Left forelimb (tissue), 1 donor: ENCODE data around the gene PADI4.
"Not testable (repeated sequence)": the region's sequence is repeated elsewhere in the genome, so short reads cannot be mapped to it uniquely, and the experiment has no call there.

Source experiments
- DNase-seq: peaks from one replicate; pipeline ENCODE4 v3.0.0-alpha.2; 2018; ENCODE audit warnings: low spot score

The PADI4 gene

GRCh38 chr1:17392199-17392740 is 84.3 kb downstream of the PADI4 start:
- DNase-seq = no peak

GRCh38 chr1:17393230-17393629 is 85.2 kb downstream of the PADI4 start:
- DNase-seq = no peak

GRCh38 chr1:17397910-17398695 is 90.1 kb downstream of the PADI4 start:
- no peak for DNase-seq

- no peak for DNase-seq
These were observed 92.8 kb downstream of the PADI4 start for GRCh38 chr1:17400725-17401341.

GRCh38 chr1:17401841-17402240 is 93.8 kb downstream of the PADI4 start:
- DNase-seq = no peak

- DNase-seq = no peak
These were observed 95.1 kb downstream of the PADI4 start for GRCh38 chr1:17403081-17403480.

- DNase-seq = no peak
These were observed 96.2 kb downstream of the PADI4 start for GRCh38 chr1:17404034-17404684.

- no peak for DNase-seq
These were observed 96.8 kb downstream of the PADI4 start for GRCh38 chr1:17404820-17405219.

GRCh38 chr1:17405898-17406759 is 98.1 kb downstream of the PADI4 start:
- DNase-seq = peak; percentile 81

GRCh38 chr1:17406760-17407475 is 98.9 kb downstream of the PADI4 start:
- not testable (repeated sequence) for DNase-seq

- not testable (repeated sequence) for DNase-seq
These were observed 100.0 kb downstream of the PADI4 start for GRCh38 chr1:17407786-17408514.

GRCh38 chr1:17409391-17409811 is 101.4 kb downstream of the PADI4 start:
- DNase-seq = no peak

GRCh38 chr1:17412093-17412870 is 104.3 kb downstream of the PADI4 start:
- DNase-seq = no peak
